Right ventricle myocardium inferior (tissue), 1 donor: ENCODE measurements around the gene SIKE1. TPM values are rescaled to one million over a fixed set of nuclear protein-coding genes. Genes with fewer than 3 reads are reported as not detected.
"Not testable (repeated sequence)": the region's sequence is repeated elsewhere in the genome, so short reads cannot be mapped to it uniquely, and the experiment has no call there.

Experiments used
- ATAC-seq: fragments of 200-7000 bp; cut with Tn5 transposase; one replicate; pipeline ENCODE4 v1.9.1; 2020; ENCODE audit warnings: mild to moderate bottlenecking, moderate library complexity
- DNase-seq: peaks from one replicate; pipeline ENCODE4 v3.0.0; 2021; ENCODE audit errors: missing footprints
- intact Hi-C: fragments of 100-400 bp; cut with DNase I; formaldehyde crosslinking; loops from one replicate; pipeline ENCODE4 v1.11.0; 2022
- long read RNA-seq: library from polyadenylated mRNA; unstranded; transcript quantifications from one replicate; pipeline ENCODE4 v2.0.0, GENCODE V29; 2021
- total RNA-seq: library from RNA; stranded (reverse); fragmentation: NEBNext Ultra II Directional; extraction: Animal tissue kit (Norgen Biotek cat#: 25700); gene quantifications from one replicate; pipeline ENCODE4 v1.2.1, GENCODE V29; 2021
- donor health status: DM: no; HTN: yes; CAD: no; lungs with severe emphysema.

Gene SIKE1
- total RNA-seq, result 34.2 TPM
- long read RNA-seq, partial matches to known transcripts, result 1 of 7 reads
- long read RNA-seq, other reads (novel, unspliced or antisense), result 2 of 7 reads

- DNase-seq (peak; percentile 96), ATAC-seq (peak; percentile 98)
- intact Hi-C loops, result loop anchor here (1.0 to 2.0 kb wide), 3 partner anchors 22 to 434 kb away; partner anchors contain the start of gene NRAS
These were observed at the start of gene SIKE1 for GRCh38 chr1:114780344-114781226. Gene SIKE1 (minus strand): TSS chr1:114780685. CDS start chr1:114780607, 78 bp downstream.

GRCh38 chr1:114830075-114830474 is 49.6 kb upstream of the SIKE1 start:
- DNase-seq, ATAC-seq, intact Hi-C loops: not testable (repeated sequence)

GRCh38 chr1:114828251-114828650 is 47.8 kb upstream of the SIKE1 start:
- ATAC-seq (no peak), DNase-seq (no peak)
- intact Hi-C loops, result no loop called here

GRCh38 chr1:114821978-114822377 is 41.5 kb upstream of the SIKE1 start:
- ATAC-seq (no peak), DNase-seq (no peak)
- intact Hi-C loops, result no loop called here

- ATAC-seq, result no peak
- intact Hi-C loops, result no loop called here
- no peak for DNase-seq
These were observed 39.9 kb upstream of the SIKE1 start for GRCh38 chr1:114820392-114820791.

GRCh38 chr1:114819869-114820268 is 39.4 kb upstream of the SIKE1 start:
- no peak for DNase-seq
- no peak for ATAC-seq
- intact Hi-C loops, result no loop called here

- intact Hi-C loops, DNase-seq, ATAC-seq: not testable (repeated sequence)
These were observed 24.0 kb upstream of the SIKE1 start for GRCh38 chr1:114804449-114804848.

- ATAC-seq (no peak), DNase-seq (no peak)
- intact Hi-C loops, result no loop called here
These were observed 22.5 kb upstream of the SIKE1 start for GRCh38 chr1:114803001-114803400.

- ATAC-seq, result no peak
- no peak for DNase-seq
- intact Hi-C loops, result no loop called here
These were observed 13.6 kb upstream of the SIKE1 start for GRCh38 chr1:114794038-114794437.

- ATAC-seq, intact Hi-C loops, DNase-seq: not testable (repeated sequence)
These were observed 10.1 kb upstream of the SIKE1 start for GRCh38 chr1:114790581-114790980.

GRCh38 chr1:114786440-114786839 is 6.0 kb upstream of the SIKE1 start:
- intact Hi-C loops, ATAC-seq, DNase-seq: not testable (repeated sequence)

- DNase-seq, result no peak
- ATAC-seq, result no peak
- intact Hi-C loops, result no loop called here
These were observed 2.0 kb upstream of the SIKE1 start for GRCh38 chr1:114782476-114782875.

- DNase-seq, result no peak
- intact Hi-C loops, result loop anchor here (1.0 to 2.0 kb wide), 3 partner anchors 21 to 433 kb away; partner anchors contain the start of gene NRAS
- no peak for ATAC-seq
These were observed 763 bp downstream of the SIKE1 start for GRCh38 chr1:114779722-114780121.

- intact Hi-C loops, DNase-seq, ATAC-seq: not testable (repeated sequence)
These were observed 3.8 kb downstream of the SIKE1 start for GRCh38 chr1:114776726-114777125.

GRCh38 chr1:114771992-114772391 is 8.5 kb downstream of the SIKE1 start:
- intact Hi-C loops, result no loop called here
- no peak for DNase-seq

GRCh38 chr1:114770989-114771388 is 9.5 kb downstream of the SIKE1 start:
- DNase-seq (no peak), ATAC-seq (no peak)
- intact Hi-C loops, result no loop called here

More at GRCh38 chr1:114771992-114772391, 8.5 kb downstream of the SIKE1 start:
- no peak for ATAC-seq

- intact Hi-C loops, result no loop called here
- ATAC-seq (no peak), DNase-seq (no peak)
These were observed 15.8 kb downstream of the SIKE1 start for GRCh38 chr1:114764689-114765088.

GRCh38 chr1:114758256-114758832 is 22.1 kb downstream of the SIKE1 start:
- no peak for DNase-seq
- intact Hi-C loops, result loop anchor here (2.0 to 5.0 kb wide), 3 partner anchors 22 to 90 kb away; partner anchors contain the start of genes NRAS and SIKE1
- no peak for ATAC-seq

- intact Hi-C loops, result loop anchor here (2.0 to 5.0 kb wide), 4 partner anchors 23 to 177 kb away; partner anchors contain the start of genes BCAS2, NRAS and SIKE1
- peak; percentile 97 for ATAC-seq
These were observed 22.8 kb downstream of the SIKE1 start, which contains the start of gene CSDE1 for GRCh38 chr1:114757455-114758255. Gene CSDE1 (minus strand): TSS chr1:114757984. CDS start chr1:114739890, 18,094 bp downstream.

More at GRCh38 chr1:114757455-114758255, 22.8 kb downstream of the SIKE1 start, which contains the start of gene CSDE1:
- DNase-seq, result peak; percentile 98
